H9 (cell line): ENCODE measurements around the gene ZNF652. TPM values are rescaled to one million over a fixed set of nuclear protein-coding genes. Genes with fewer than 3 reads are reported as not detected.

Experiments
- DNase-seq: peaks from one replicate; pipeline ENCODE4 v3.0.0-alpha.2; 2017
- H2AFZ ChIP-seq: one replicate; pipeline ENCODE4 v1.6.1; 2013; ENCODE audit warnings: mild to moderate bottlenecking, low read length, control low read depth, moderate library complexity
- H2AK5ac ChIP-seq: 2 replicates; pipeline ENCODE4 v1.6.1; 2013; ENCODE audit warnings: low read length, control low read depth, mixed read lengths; ENCODE audit not compliant: insufficient read length
- H2BK120ac ChIP-seq: one replicate; pipeline ENCODE4 v1.6.1; 2013; ENCODE audit warnings: low read depth, mild to moderate bottlenecking, low read length, control low read depth, inconsistent platforms; ENCODE audit not compliant: poor library complexity, severe bottlenecking
- H2BK12ac ChIP-seq: 2 replicates; pipeline ENCODE4 v1.6.1; 2013; ENCODE audit warnings: low read length, control low read depth, mixed read lengths, low read depth; ENCODE audit not compliant: insufficient read length
- H2BK15ac ChIP-seq: 2 replicates; pipeline ENCODE4 v1.6.1; 2013; ENCODE audit warnings: low read depth, low read length, control low read depth
- H2BK20ac ChIP-seq: one replicate; pipeline ENCODE4 v1.6.1; 2013; ENCODE audit warnings: low read depth, mild to moderate bottlenecking, low read length, control low read depth, inconsistent platforms; ENCODE audit not compliant: poor library complexity, severe bottlenecking
- H2BK5ac ChIP-seq: 2 replicates; pipeline ENCODE4 v1.6.1; 2013; ENCODE audit warnings: low read length, control low read depth, mixed read lengths; ENCODE audit not compliant: insufficient read length
- H3K14ac ChIP-seq: 2 replicates; pipeline ENCODE4 v1.6.1; 2013; ENCODE audit warnings: low read length, control low read depth; ENCODE audit not compliant: insufficient read depth
- H3K18ac ChIP-seq: 2 replicates; pipeline ENCODE4 v1.6.1; 2013; ENCODE audit warnings: low read depth, mild to moderate bottlenecking, mixed read lengths, low read length, control low read depth; ENCODE audit not compliant: insufficient read length
- H3K23ac ChIP-seq: 2 replicates; pipeline ENCODE4 v1.6.1; 2013; ENCODE audit warnings: low read length, control low read depth, mixed read lengths, low read depth; ENCODE audit not compliant: insufficient read length
- H3K23me2 ChIP-seq: 2 replicates; pipeline ENCODE4 v1.6.1; 2013; ENCODE audit warnings: low read depth, mild to moderate bottlenecking, mixed read lengths, low read length, control low read depth; ENCODE audit not compliant: insufficient read length, poor library complexity, severe bottlenecking
- H3K27ac ChIP-seq: 2 replicates; pipeline ENCODE4 v1.5.1; 2013; ENCODE audit warnings: low read length, control low read depth, mixed read lengths, low read depth; ENCODE audit not compliant: insufficient read length
- H3K27me3 ChIP-seq: 2 replicates; pipeline ENCODE4 v1.6.1; 2013; ENCODE audit warnings: low read length, control low read depth, inconsistent platforms; ENCODE audit not compliant: insufficient read depth
- H3K4ac ChIP-seq: 2 replicates; pipeline ENCODE4 v1.6.1; 2013; ENCODE audit warnings: low read depth, mild to moderate bottlenecking, control low read depth, inconsistent platforms, low read length, moderate library complexity
- H3K4me1 ChIP-seq: 2 replicates; pipeline ENCODE4 v1.6.1; 2013; ENCODE audit warnings: low read length, control low read depth, inconsistent platforms; ENCODE audit not compliant: insufficient read depth
- H3K4me2 ChIP-seq: 2 replicates; pipeline ENCODE4 v1.6.1; 2013; ENCODE audit warnings: low read length, control low read depth, mixed read lengths; ENCODE audit not compliant: insufficient read length, insufficient read depth
- H3K56ac ChIP-seq: 2 replicates; pipeline ENCODE4 v1.6.1; 2013; ENCODE audit warnings: low read depth, mild to moderate bottlenecking, mixed read lengths, low read length, control low read depth; ENCODE audit not compliant: insufficient read length
- H3K79me1 ChIP-seq: 2 replicates; pipeline ENCODE4 v1.6.1; 2013; ENCODE audit warnings: low read depth, mild to moderate bottlenecking, moderate library complexity, low read length, control low read depth, inconsistent platforms; ENCODE audit not compliant: insufficient read depth, poor library complexity, severe bottlenecking
- H3K79me2 ChIP-seq: 2 replicates; pipeline ENCODE4 v1.6.1; 2013; ENCODE audit warnings: low read length, control low read depth, inconsistent platforms; ENCODE audit not compliant: insufficient read depth
- H3K9ac ChIP-seq: 2 replicates; pipeline ENCODE4 v1.6.1; 2013; ENCODE audit warnings: low read length, control low read depth, mixed read lengths; ENCODE audit not compliant: insufficient read length; ENCODE audit errors: extremely low read depth
- H3K9me3 ChIP-seq: one replicate; pipeline ENCODE4 v1.6.1; 2013; ENCODE audit warnings: low read depth, low read length, inconsistent platforms; ENCODE audit not compliant: control insufficient read depth
- H3T11ph ChIP-seq: one replicate; pipeline ENCODE4 v1.6.1; 2013; ENCODE audit warnings: mild to moderate bottlenecking, low read length, control low read depth, inconsistent platforms
- H4K20me1 ChIP-seq: one replicate; pipeline ENCODE4 v1.6.1; 2013; ENCODE audit not compliant: control insufficient read depth, insufficient read length, insufficient read depth
- H4K5ac ChIP-seq: 2 replicates; pipeline ENCODE4 v1.6.1; 2013; ENCODE audit warnings: low read depth, mild to moderate bottlenecking, mixed read lengths, low read length, control low read depth; ENCODE audit not compliant: insufficient read length
- H4K8ac ChIP-seq: replicated peaks from 2 replicates; pipeline ENCODE4 v1.6.1; 2013; ENCODE audit warnings: low read length, control low read depth, mixed read lengths, low read depth; ENCODE audit not compliant: insufficient read length
- H4K91ac ChIP-seq: 2 replicates; pipeline ENCODE4 v1.6.1; 2013; ENCODE audit warnings: low read depth, mild to moderate bottlenecking, moderate library complexity, mixed read lengths, low read length, control low read depth; ENCODE audit not compliant: insufficient read length
- H3K27ac Mint-ChIP-seq, 3 experiments: 2 replicates in 2 of 3; 3 replicates in 1 of 3; pipeline ENCODE4 v1.8.0; 2020 to 2021; ENCODE audit warnings: mixed read lengths in 3 of 3, mild to moderate bottlenecking in 1 of 3, moderate library complexity in 1 of 3
- H3K27me3 Mint-ChIP-seq: 2 replicates; pipeline ENCODE4 v1.8.0; 2021; ENCODE audit warnings: low read depth, mild to moderate bottlenecking, moderate library complexity, mixed read lengths
- H3K36me3 Mint-ChIP-seq, 3 experiments: 2 replicates in 2 of 3; 3 replicates in 1 of 3; pipeline ENCODE4 v1.8.0; 2020 to 2021; ENCODE audit warnings: low read depth in 3 of 3, mixed read lengths in 3 of 3; ENCODE audit not compliant: insufficient read depth in 1 of 3
- H3K4me1 Mint-ChIP-seq, 2 experiments: 2 replicates each; pipeline ENCODE4 v1.8.0; 2020; ENCODE audit warnings: mixed read lengths in 2 of 2
- H3K4me3 Mint-ChIP-seq, 2 experiments: 2 replicates in 1 of 2; 3 replicates in 1 of 2; pipeline ENCODE4 v1.8.0; 2020 to 2021; ENCODE audit warnings: mild to moderate bottlenecking in 2 of 2, mixed read lengths in 2 of 2, moderate library complexity in 1 of 2
- H3K9me3 Mint-ChIP-seq, 2 experiments: 2 replicates in 1 of 2; 3 replicates in 1 of 2; pipeline ENCODE4 v1.8.0; 2020; ENCODE audit warnings: mild to moderate bottlenecking in 2 of 2, mixed read lengths in 2 of 2, moderate library complexity in 1 of 2
- CTCF ChIP-seq: fragments of 200-600 bp; sonication (generic); conservative IDR thresholded peaks from 3 replicates; pipeline ENCODE4 v1.8.0; 2021; ENCODE audit warnings: antibody characterized with exemption, mild to moderate bottlenecking
- WGBS: extraction: QIAGEN DNeasy Blood & Tissue Kit; methylation state at CpG from one replicate; pipeline ENCODE4 v1.1.7; 2013; ENCODE audit warnings: missing lambda C conversion rate, low lambda C conversion rate, mixed read lengths; ENCODE audit not compliant: insufficient read length; ENCODE audit errors: extremely low coverage; 5-methylcytosine and 5-hydroxymethylcytosine counted together
- total RNA-seq: library from RNA; stranded (reverse); gene quantifications from 2 replicates; pipeline ENCODE4 v1.2.1, GENCODE V29; 2021

Gene ZNF652
- total RNA-seq, 1 experiment from 2014 or later: 33.6 TPM

GRCh38 chr17:49399995-49400394 is 37.9 kb upstream of the ZNF652 start:
- H3K4me2 ChIP-seq: no peak overlapping the region
- no peak overlapping the region for H3K18ac ChIP-seq
- no peak overlapping the region for H2BK15ac ChIP-seq
- H2BK5ac ChIP-seq: no peak overlapping the region
- H4K5ac ChIP-seq: no peak overlapping the region
- no peak overlapping the region for H3K27ac ChIP-seq
- H3K23ac ChIP-seq: no peak overlapping the region
- H2BK120ac ChIP-seq: no peak overlapping the region
- no peak overlapping the region for H2BK20ac ChIP-seq
- H4K20me1 ChIP-seq: no peaks in the 10 kb centered on the region
- WGBS: no CpG with 5 or more reads among the region's 3 CpGs
- no peak overlapping the region for H4K91ac ChIP-seq
- H3K23me2 ChIP-seq: no peaks in the 10 kb centered on the region
- no peak overlapping the region for H3T11ph ChIP-seq
- H2BK12ac ChIP-seq: no peak overlapping the region
- no peak overlapping the region for H2AK5ac ChIP-seq
- no peak for TF ChIP-seq CTCF
- H4K8ac ChIP-seq: no peak overlapping the region
- DNase-seq: no peak
- no peaks in the 10 kb centered on the region for H3K4me1 ChIP-seq
- Mint-ChIP-seq H3K27ac (peak overlapping the region in 1 of 3 experiments; percentile 29; a peak in 2 of 7 replicates), H3K9me3 (no peaks in the 10 kb centered on the region), H3K36me3 (peaks cover 15 to 26% (median 15%) of the 10 kb centered on the region in 3 experiments; a peak in 6 of 7 replicates), H3K27me3 (no peaks in the 10 kb centered on the region), H3K4me1 (peaks cover 4 to 15% of the 10 kb centered on the region in 2 experiments; a peak in 3 of 4 replicates), H3K4me3 (no peak overlapping the region)
- H2AFZ ChIP-seq: no peak overlapping the region
- no peaks in the 10 kb centered on the region for H3K9me3 ChIP-seq
- no peak overlapping the region for H3K14ac ChIP-seq
- H3K27me3 ChIP-seq: no peaks in the 10 kb centered on the region
- no peaks in the 10 kb centered on the region for H3K79me1 ChIP-seq
- no peak overlapping the region for H3K56ac ChIP-seq
- no peak overlapping the region for H3K9ac ChIP-seq
- no peak overlapping the region for H3K4ac ChIP-seq
- H3K79me2 ChIP-seq: no peaks in the 10 kb centered on the region
